Endothelial cell of umbilical vein (primary cell): ENCODE measurements around the gene C11orf21. TPM values are rescaled to one million over a fixed set of nuclear protein-coding genes. Genes with fewer than 3 reads are reported as not detected.

ENCODE experiments used
- BruUV-seq: library from RNA; stranded (reverse); fragments of 400-500 nt; replicated peaks from 2 replicates; lab custom pipeline; 2021; lab: Mats Ljungman, UMichigan
- CTCF ChIA-PET: fragments of 300-600, 350-600 bp; sonication (Branson Sonifier 250); formaldehyde crosslinking; loops from one replicate; lab custom pipeline; 2021; ENCODE audit warnings: antibody characterized with exemption, inconsistent platforms; lab: Charles Lee
- POLR2A ChIA-PET: fragments of 300-600, 350-600 bp; sonication (Branson Sonifier 250); formaldehyde crosslinking; loops from one replicate; lab custom pipeline; 2021; ENCODE audit warnings: antibody characterized with exemption, inconsistent platforms; lab: Charles Lee
- DNase-seq: peaks from one replicate; pipeline ENCODE4 v3.0.0-alpha.2; 2011; ENCODE audit warnings: low read depth, low spot score
- FAIRE-seq: peaks from 2 replicates; lab custom pipeline; 2011; peaks lifted over from hg19 to GRCh38; lab: Jason Lieb, UNC
- H2AFZ ChIP-seq: 2 replicates; pipeline ENCODE4 v1.6.0; 2012; ENCODE audit warnings: low read depth, low read length, control low read depth, inconsistent platforms
- H3K27ac ChIP-seq: 2 replicates; pipeline ENCODE4 v1.5.1; 2011; ENCODE audit warnings: low read depth, mild to moderate bottlenecking, control low read depth, low read length, moderate library complexity; ENCODE audit not compliant: insufficient read depth
- H3K27me3 ChIP-seq, 2 experiments: 2 replicates each; pipeline versions ENCODE4 v1.6.0 to v1.6.1; 2011; ENCODE audit warnings: low read length in 2 of 2, mixed read lengths in 1 of 2; ENCODE audit not compliant: control insufficient read depth in 2 of 2, insufficient read depth in 2 of 2
- H3K36me3 ChIP-seq, 2 experiments: 2 replicates in 1 of 2; 3 replicates in 1 of 2; pipeline ENCODE4 v1.5.1; 2011; ENCODE audit warnings: low read length in 2 of 2, mild to moderate bottlenecking in 1 of 2, moderate library complexity in 1 of 2; ENCODE audit not compliant: control insufficient read depth in 2 of 2, insufficient read depth in 2 of 2; ENCODE audit errors: extremely low read depth in 1 of 2
- H3K4me1 ChIP-seq: 3 replicates; pipeline ENCODE4 v1.5.1; 2011; ENCODE audit warnings: mild to moderate bottlenecking, low read length; ENCODE audit not compliant: control insufficient read depth, insufficient read depth; ENCODE audit errors: extremely low read depth
- H3K4me2 ChIP-seq: 2 replicates; pipeline ENCODE4 v1.6.1; 2011; ENCODE audit warnings: low read length, control low read depth, mixed read lengths; ENCODE audit not compliant: insufficient read depth
- H3K4me3 ChIP-seq, 3 experiments: fragments of 200-600 bp in 1 of 3; sonication (generic), shearing (Covaris generic) in 1 of 3; replicated peaks in 1 of 3; 2 replicates each; pipeline ENCODE4 v1.5.1; 2011 to 2016; ENCODE audit warnings: control low read depth in 3 of 3, low read length in 3 of 3, mild to moderate bottlenecking in 2 of 3, inconsistent platforms in 1 of 3, low read depth in 1 of 3, moderate library complexity in 1 of 3; ENCODE audit not compliant: insufficient read depth in 1 of 3
- H3K79me2 ChIP-seq: 2 replicates; pipeline ENCODE4 v1.6.0; 2012; ENCODE audit warnings: low read length, inconsistent platforms; ENCODE audit not compliant: control insufficient read depth, insufficient read depth
- H3K9ac ChIP-seq: replicated peaks from 2 replicates; pipeline ENCODE3; 2011; ENCODE audit warnings: low read length, control low read depth; ENCODE audit not compliant: insufficient read depth; ENCODE audit errors: extremely low read depth
- H3K9me1 ChIP-seq: replicated peaks from 3 replicates; pipeline ENCODE4 v1.6.0; 2011; ENCODE audit warnings: mild to moderate bottlenecking, low read length; ENCODE audit not compliant: control insufficient read depth, insufficient read depth; ENCODE audit errors: extremely low read depth
- H3K9me3 ChIP-seq: replicated peaks from 2 replicates; pipeline ENCODE4 v1.5.1; 2012; ENCODE audit warnings: low read length, inconsistent platforms; ENCODE audit not compliant: control insufficient read depth, insufficient read depth
- H4K20me1 ChIP-seq: replicated peaks from 2 replicates; pipeline ENCODE3; 2011; ENCODE audit warnings: mild to moderate bottlenecking, low read length; ENCODE audit not compliant: control insufficient read depth, insufficient read depth; ENCODE audit errors: extremely low read depth
- EZH2 ChIP-seq: IDR thresholded peaks from 2 replicates; pipeline ENCODE4 v1.6.1; 2012; ENCODE audit warnings: borderline replicate concordance, low read depth, mild to moderate bottlenecking, moderate library complexity, low read length, inconsistent platforms; ENCODE audit not compliant: severe bottlenecking
- FOS ChIP-seq: IDR thresholded peaks from 2 replicates; pipeline ENCODE4 v1.6.1; 2011; ENCODE audit warnings: mild to moderate bottlenecking, low read length, moderate library complexity, borderline replicate concordance; ENCODE audit not compliant: insufficient read depth
- GATA2 ChIP-seq: IDR thresholded peaks from 2 replicates; pipeline ENCODE4 v1.7.0; 2011; ENCODE audit warnings: low read depth, mild to moderate bottlenecking, moderate library complexity, mixed read lengths, low read length; ENCODE audit not compliant: insufficient read length, insufficient read depth
- JUN ChIP-seq: IDR thresholded peaks from 2 replicates; pipeline ENCODE4 v1.6.1; 2011; ENCODE audit warnings: borderline replicate concordance, low read depth; ENCODE audit not compliant: insufficient read length, insufficient read depth
- MYC ChIP-seq: IDR thresholded peaks from one replicate; pipeline ENCODE4 v1.6.1; 2011; ENCODE audit warnings: mild to moderate bottlenecking, low read depth, low read length
- POLR2A ChIP-seq: IDR thresholded peaks from 2 replicates; pipeline ENCODE4 v1.6.1; 2012; ENCODE audit warnings: low read depth, mild to moderate bottlenecking, control low read depth, low read length
- POLR2AphosphoS5 ChIP-seq: IDR thresholded peaks from 2 replicates; pipeline ENCODE4 v1.6.1; 2012; ENCODE audit warnings: low read depth, mild to moderate bottlenecking, control low read depth, low read length, moderate library complexity; ENCODE audit not compliant: insufficient read depth
- dilution Hi-C: fragments of 300-500 bp; cut with MboI; formaldehyde crosslinking; loops from one replicate; pipeline ENCODE4 v1.15.0; 2019; ENCODE audit warnings: low sequenced_read_pairs; ENCODE audit not compliant: extremely low pct_ligation_motif_present
- intact Hi-C: fragments of 100-400 bp; cut with micrococcal nuclease; formaldehyde crosslinking; loops from one replicate; pipeline ENCODE4 v1.10.0; 2022
- polyA plus RNA-seq, 4 experiments: library from polyadenylated mRNA; depleted of rRNA in 3 of 4; stranded (reverse) in 3 of 4; unstranded in 1 of 4; fragments of >200 nt; gene quantifications; 2 replicates each; pipeline versions ENCODE4 v1.2.1 to v1.2.3, GENCODE V29; 2011 to 2012; ENCODE audit warnings: missing spikeins in 1 of 4
- total RNA-seq: library from RNA; stranded (reverse); gene quantifications from 2 replicates; pipeline ENCODE4 v1.2.3, GENCODE V29; 2021
- TF ChIP-seq, protein P1 (sequence below), 2 donors: IDR thresholded peaks; 1 replicate in 1 of 2; 2 replicates in 1 of 2; pipeline ENCODE4 v1.5.1; 2011; ENCODE audit warnings: low read length in 2 of 2, mild to moderate bottlenecking in 2 of 2, moderate library complexity in 2 of 2, control low read depth in 1 of 2, inconsistent platforms in 1 of 2, low read depth in 1 of 2; ENCODE audit not compliant: insufficient read depth in 1 of 2; ENCODE audit errors: extremely low read depth in 1 of 2
- TF ChIP-seq, protein P2 (sequence below): IDR thresholded peaks from 2 replicates; pipeline ENCODE4 v1.6.1; 2011; ENCODE audit not compliant: insufficient read depth, insufficient read length

The C11orf21 gene
- total and polyA plus RNA-seq, 2 donors (not counting 3 experiments of a cell fraction or from before 2014, with no cell fraction given) = not detected

DNA sequence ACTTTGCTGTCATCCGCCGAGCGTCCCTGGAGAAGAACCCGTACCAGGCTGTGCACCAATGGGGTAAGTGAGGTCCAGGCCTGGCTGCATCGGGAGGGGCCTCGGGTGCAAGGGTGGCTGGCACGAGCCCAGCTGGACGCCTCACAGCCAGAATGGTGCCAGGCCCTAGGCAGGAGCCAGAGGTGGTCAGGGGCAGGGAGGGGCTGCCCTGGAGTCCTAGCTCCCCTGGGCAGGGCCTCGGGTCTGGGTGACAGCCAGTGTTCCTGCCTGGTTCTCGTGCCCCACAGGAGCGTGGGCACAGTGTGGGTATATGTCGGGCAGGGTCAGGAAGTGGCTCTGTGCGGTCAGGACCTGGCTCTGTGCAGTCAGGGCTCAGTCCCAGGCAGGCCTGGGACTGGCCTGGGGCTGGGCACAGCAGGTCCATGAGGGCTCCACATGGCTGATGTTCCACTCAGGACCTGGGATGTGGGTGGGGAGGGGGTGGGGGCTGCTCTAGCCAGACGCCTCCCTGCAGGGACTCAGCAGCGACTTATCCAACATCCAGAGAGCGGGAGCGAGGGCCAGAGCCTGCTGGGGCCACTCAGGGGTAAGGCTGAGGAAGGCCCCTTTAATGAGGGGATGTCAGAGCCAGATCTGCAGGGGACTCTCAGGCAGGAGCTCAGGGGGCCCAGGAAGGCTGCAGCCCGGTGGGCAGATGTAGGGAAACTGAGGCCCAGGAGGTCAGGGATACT, 1.3 kb upstream of the C11orf21 start:
- Histone ChIP-seq H3K9ac (no peak overlapping the region), H3K36me3 (no peaks in the 10 kb centered on the region), H3K27ac (no peak overlapping the region), H3K79me2 (no peaks in the 10 kb centered on the region), H2AFZ (no peak overlapping the region), H3K4me3 (no peak overlapping the region), H3K27me3 (no peaks in the 10 kb centered on the region), H4K20me1 (no peaks in the 10 kb centered on the region), H3K9me3 (no peaks in the 10 kb centered on the region), H3K9me1 (no peaks in the 10 kb centered on the region), H3K4me2 (no peak overlapping the region), H3K4me1 (peaks cover 7% of the 10 kb centered on the region)
- POLR2A ChIA-PET = no interaction called here
- FAIRE-seq (no peak), DNase-seq (no peak)
- intact Hi-C loops (loop anchor here (10.0 kb wide), 1 partner anchor 582 kb away; the partner anchor contains the start of gene CDKN1C), dilution Hi-C loops (no loop called here)
- BruUV-seq = no TSS peak
- CTCF ChIA-PET = interaction anchor here (2.4 to 7.0 kb wide), 2 partner anchors 110 to 119 kb away, joined by 9 to 829 read pairs; no protein-coding TSS in a partner anchor
- TF ChIP-seq JUN (no peak), POLR2AphosphoS5 (no peak), FOS (no peak), EZH2 (no peak), GATA2 (no peak), MYC (no peak), POLR2A (no peak)
- TF ChIP-seq, protein P1, sequence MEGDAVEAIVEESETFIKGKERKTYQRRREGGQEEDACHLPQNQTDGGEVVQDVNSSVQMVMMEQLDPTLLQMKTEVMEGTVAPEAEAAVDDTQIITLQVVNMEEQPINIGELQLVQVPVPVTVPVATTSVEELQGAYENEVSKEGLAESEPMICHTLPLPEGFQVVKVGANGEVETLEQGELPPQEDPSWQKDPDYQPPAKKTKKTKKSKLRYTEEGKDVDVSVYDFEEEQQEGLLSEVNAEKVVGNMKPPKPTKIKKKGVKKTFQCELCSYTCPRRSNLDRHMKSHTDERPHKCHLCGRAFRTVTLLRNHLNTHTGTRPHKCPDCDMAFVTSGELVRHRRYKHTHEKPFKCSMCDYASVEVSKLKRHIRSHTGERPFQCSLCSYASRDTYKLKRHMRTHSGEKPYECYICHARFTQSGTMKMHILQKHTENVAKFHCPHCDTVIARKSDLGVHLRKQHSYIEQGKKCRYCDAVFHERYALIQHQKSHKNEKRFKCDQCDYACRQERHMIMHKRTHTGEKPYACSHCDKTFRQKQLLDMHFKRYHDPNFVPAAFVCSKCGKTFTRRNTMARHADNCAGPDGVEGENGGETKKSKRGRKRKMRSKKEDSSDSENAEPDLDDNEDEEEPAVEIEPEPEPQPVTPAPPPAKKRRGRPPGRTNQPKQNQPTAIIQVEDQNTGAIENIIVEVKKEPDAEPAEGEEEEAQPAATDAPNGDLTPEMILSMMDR (IDR thresholded peaks at IDR 0.05; ENCODE audit: extremely low read depth in 1 of 2, insufficient read depth in 1 of 2, low read depth in 1 of 2, low read length in 2 of 2) = no peak
- TF ChIP-seq, protein P2, sequence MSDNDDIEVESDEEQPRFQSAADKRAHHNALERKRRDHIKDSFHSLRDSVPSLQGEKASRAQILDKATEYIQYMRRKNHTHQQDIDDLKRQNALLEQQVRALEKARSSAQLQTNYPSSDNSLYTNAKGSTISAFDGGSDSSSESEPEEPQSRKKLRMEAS = no peak
